Activated naive CD8-positive, alpha-beta T cell treated with anti-CD3 and anti-CD28 coated beads, Interleukin-2, amount 10 ng/mL, durations not matched to agents 7 days and 5 days (primary cell): ENCODE data around the gene PAX1. TPM values are rescaled to one million over a fixed set of nuclear protein-coding genes. Genes with fewer than 3 reads are reported as not detected.

Source experiments
- ATAC-seq: fragments of 150-1000 bp; cut with Tn5 transposase; one replicate; pipeline ENCODE4 v1.10.0; 2021; ENCODE audit warnings: low read depth, moderate library complexity
- POLR2A ChIA-PET: fragments of 350-600 bp; sonication (Branson Sonifier 250); formaldehyde crosslinking; loops from one replicate; lab custom pipeline; 2021; ENCODE audit warnings: antibody characterized with exemption; lab: Charles Lee
- DNase-seq: peaks from one replicate; pipeline ENCODE4 v3.0.0; 2021
- H3K27ac Mint-ChIP-seq: one replicate; pipeline ENCODE4 v1.8.0; 2022; ENCODE audit warnings: mild to moderate bottlenecking, mixed read lengths
- H3K27me3 Mint-ChIP-seq: one replicate; pipeline ENCODE4 v1.8.0; 2022; ENCODE audit warnings: mild to moderate bottlenecking, moderate library complexity, mixed read lengths
- H3K36me3 Mint-ChIP-seq: one replicate; pipeline ENCODE4 v1.8.0; 2021; ENCODE audit warnings: mild to moderate bottlenecking, mixed read lengths
- H3K4me1 Mint-ChIP-seq: one replicate; pipeline ENCODE4 v1.8.0; 2021; ENCODE audit warnings: mixed read lengths
- H3K4me3 Mint-ChIP-seq: one replicate; pipeline ENCODE4 v1.8.0; 2022; ENCODE audit warnings: mild to moderate bottlenecking, moderate library complexity, mixed read lengths
- H3K9me3 Mint-ChIP-seq: one replicate; pipeline ENCODE4 v1.8.0; 2021; ENCODE audit warnings: mixed read lengths
- total RNA-seq, 2 experiments: library from RNA; stranded (reverse); gene quantifications; one replicate each; pipeline ENCODE4 v1.2.3, GENCODE V29; 2021

PAX1 gene
- total RNA-seq: not detected

DNA sequence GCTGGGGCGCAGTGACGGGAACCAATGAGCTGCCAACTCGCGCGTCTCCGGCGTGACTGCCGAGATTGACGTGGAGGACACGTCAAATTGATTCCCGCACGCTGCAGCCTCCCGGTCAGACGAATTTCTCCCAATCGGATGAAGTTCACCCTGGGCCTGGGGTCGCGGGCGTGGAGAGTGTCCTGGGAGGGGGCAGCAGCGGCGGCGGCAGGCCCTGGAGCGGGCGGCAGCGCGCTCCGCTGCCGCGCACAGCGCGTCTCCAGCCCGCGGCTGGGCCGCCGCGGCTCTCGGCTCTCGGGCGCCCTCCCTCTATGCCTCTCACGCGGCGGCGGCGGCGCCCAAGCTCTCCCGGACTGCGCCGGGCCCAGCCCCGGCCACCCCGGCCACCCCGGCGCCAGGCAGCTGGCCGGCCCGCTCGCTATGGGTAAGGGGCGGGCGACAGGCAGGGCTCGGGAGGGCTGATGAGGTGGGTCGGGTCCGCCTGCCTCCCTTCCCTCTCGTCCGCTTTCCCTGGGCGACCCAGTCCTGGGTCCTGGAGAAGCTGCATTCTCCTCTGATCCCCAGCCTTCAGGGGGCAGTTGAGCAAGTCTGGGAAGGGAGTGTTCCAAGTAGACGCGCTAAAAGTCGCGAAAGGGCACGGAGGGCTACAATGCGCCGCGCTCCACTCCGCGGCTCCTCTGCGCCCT is at the start of gene PAX1:
PAX1 (plus strand) TSS at position 90 of the 686 bp plus-strand sequence; CDS start at position 139, 49 bp downstream.
- H3K9me3 Mint-ChIP-seq: peaks cover 1% of the 10 kb centered on the region
- H3K36me3 Mint-ChIP-seq: peaks cover 1% of the 10 kb centered on the region
- ATAC-seq (no peak), DNase-seq (no peak)
- H3K27me3 Mint-ChIP-seq: peaks cover 83% of the 10 kb centered on the region
- peak within 1 kb of the TSS; percentile 63 for H3K27ac Mint-ChIP-seq
- POLR2A ChIA-PET: no interaction called here
- H3K4me1 Mint-ChIP-seq: peaks cover 5% of the 10 kb centered on the region
- H3K4me3 Mint-ChIP-seq: peak within 1 kb of the TSS; percentile 14

DNA sequence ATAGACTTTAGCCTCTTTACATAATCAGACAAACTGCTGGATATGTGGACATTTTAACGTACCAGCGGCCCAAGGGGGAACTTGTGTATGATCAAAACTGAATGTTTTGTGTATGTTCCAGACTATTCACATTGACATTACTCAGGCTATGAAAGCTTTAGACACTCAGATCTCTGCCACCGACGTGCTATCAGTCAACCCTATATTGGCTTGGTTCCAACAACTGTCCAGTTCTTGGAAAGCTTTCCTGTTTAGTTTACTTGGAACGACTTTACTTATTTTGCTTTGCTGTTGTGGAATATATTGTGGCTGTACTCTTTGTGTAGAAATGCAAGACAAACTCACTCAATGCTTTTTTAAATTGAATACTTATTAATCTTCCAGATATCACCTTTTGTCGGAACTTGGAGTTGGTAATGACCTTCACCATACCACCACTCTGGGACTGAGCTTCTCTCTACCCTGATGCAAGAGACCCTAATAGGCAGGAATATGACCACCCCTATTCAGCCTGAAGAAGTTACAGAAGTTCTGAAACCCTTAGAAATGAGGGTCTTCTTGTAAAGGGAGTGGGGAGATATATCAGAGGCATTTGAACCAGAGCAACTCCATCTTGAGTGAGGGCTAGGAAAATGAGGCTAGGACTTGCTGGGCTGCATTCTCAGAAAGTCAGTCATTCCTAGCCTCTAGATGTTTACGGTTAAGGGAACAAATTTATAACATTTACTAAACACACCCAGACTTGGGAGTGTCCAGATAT is 49.0 kb upstream of the PAX1 start:
- Mint-ChIP-seq H3K27ac (no peak overlapping the region), H3K4me3 (no peak overlapping the region), H3K27me3 (peaks cover 6% of the 10 kb centered on the region), H3K9me3 (no peaks in the 10 kb centered on the region), H3K36me3 (no peaks in the 10 kb centered on the region), H3K4me1 (no peaks in the 10 kb centered on the region)
- POLR2A ChIA-PET: no interaction called here
- DNase-seq (no peak), ATAC-seq (no peak)

DNA sequence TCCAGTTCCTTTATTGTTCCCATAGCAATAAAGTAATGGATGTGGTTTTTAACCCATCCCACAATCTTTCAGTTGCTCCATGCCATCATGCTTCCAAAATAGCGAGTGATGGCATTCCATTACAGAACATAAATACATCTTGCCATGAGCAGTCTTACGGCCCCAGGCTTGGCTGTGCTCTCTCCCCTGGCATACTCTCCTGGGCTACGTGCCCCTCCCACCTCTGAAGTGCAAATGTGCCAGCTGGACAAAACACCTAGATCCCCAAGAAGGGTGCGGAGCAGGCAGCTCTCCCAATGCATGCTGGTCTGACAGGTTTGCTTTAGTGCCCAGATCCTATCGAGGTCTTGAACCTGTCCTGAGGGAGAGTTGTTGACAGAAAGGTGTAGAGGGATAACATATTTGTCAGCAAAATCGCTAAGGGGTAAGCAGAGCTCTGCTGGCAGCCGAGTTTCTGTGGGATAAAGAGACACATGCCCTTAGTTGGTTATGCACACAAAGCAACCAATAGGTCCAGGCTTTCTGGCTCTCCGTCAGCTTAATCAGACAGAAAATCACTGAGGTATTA is 43.9 kb upstream of the PAX1 start:
- H3K27ac Mint-ChIP-seq: no peak overlapping the region
- peaks cover 4% of the 10 kb centered on the region for H3K27me3 Mint-ChIP-seq
- no peak for ATAC-seq
- no peak for DNase-seq
- H3K36me3 Mint-ChIP-seq: no peaks in the 10 kb centered on the region
- H3K4me1 Mint-ChIP-seq: no peaks in the 10 kb centered on the region
- no peak overlapping the region for H3K4me3 Mint-ChIP-seq
- no peaks in the 10 kb centered on the region for H3K9me3 Mint-ChIP-seq
- POLR2A ChIA-PET: no interaction called here

DNA sequence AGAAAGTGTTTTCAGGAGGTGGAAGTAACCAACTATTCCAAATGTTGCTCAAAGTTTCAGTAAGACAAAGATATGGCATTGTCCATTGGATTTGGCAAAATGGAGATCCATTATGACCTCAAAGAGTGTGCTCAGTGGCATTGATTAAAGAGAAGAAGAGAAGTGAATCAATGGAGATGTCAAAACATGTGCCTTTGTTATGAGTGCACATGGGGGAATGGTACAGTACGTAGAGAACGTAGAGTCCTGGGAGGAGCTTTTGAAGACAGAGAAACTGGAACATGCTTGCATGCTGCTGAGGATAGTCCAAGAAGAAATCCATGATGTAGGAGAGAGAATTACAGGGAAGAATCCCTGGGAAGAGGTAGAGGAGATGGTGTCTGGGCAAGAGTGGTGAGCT is 42.0 kb upstream of the PAX1 start:
- Mint-ChIP-seq H3K4me3 (no peak overlapping the region), H3K36me3 (no peaks in the 10 kb centered on the region), H3K27me3 (no peaks in the 10 kb centered on the region), H3K27ac (no peak overlapping the region), H3K4me1 (no peaks in the 10 kb centered on the region), H3K9me3 (no peaks in the 10 kb centered on the region)
- POLR2A ChIA-PET: no interaction called here
- DNase-seq (no peak), ATAC-seq (no peak)

DNA sequence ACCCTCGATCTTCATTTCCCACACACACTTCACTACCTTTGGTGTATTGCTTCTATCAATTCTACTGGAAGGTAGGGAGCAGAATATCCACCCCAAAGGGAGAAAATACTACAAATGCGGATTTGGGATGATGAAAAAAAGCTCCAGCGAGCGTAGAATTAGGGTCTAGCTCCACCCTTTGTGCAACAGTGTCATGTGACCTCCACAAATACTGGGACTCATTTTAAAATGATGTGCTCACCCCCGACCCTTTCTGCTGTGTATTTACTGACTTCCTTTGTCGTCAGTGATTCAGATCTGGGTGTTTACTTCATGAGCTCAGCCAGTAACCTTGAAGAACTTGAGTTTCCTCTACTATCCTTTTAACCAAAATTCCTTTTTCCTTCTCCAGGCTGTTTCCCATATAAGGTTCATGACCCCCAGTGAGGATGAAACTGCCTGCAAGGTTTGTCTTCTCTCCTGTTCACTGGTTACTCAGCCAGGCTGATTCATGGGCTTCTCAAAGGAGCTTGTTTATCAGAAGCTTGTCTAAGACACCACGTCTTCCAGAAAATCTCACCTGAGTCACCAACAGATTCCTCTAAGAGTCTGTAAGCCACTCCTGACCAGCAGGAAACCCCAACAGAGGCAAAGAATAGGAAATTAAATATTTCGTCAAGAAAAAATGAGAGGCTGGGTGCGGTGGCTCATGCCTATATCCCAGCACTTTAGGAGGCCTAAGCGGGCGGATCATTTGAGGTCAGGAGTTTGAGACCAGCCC is 39.6 kb upstream of the PAX1 start:
- H3K27ac Mint-ChIP-seq: no peak overlapping the region

DNA sequence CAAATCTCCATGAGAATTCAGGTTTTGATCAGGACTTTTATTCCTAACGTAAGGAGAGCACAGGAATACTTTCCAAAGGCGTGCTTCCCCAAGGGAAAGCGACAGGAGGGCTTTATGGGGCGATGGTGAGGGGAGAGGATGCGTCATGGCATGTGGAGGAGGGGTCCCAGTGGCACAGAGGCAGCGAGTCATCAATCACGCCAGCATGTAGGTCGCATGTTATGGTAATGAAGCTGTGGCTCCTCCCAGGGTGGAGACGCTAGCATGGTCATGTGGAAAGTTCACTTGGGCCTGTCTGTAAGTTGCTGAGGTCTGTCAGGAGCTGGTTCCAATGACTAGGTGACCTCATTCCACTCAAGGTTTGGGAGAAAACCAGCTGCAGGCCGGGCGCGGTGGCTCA is 35.3 kb upstream of the PAX1 start:
- no peak for ATAC-seq
- no peak overlapping the region for H3K4me3 Mint-ChIP-seq
- no peaks in the 10 kb centered on the region for H3K9me3 Mint-ChIP-seq
- no peaks in the 10 kb centered on the region for H3K27me3 Mint-ChIP-seq
- no peaks in the 10 kb centered on the region for H3K36me3 Mint-ChIP-seq
- DNase-seq: no peak
- POLR2A ChIA-PET: no interaction called here
- H3K27ac Mint-ChIP-seq: no peak overlapping the region
- no peaks in the 10 kb centered on the region for H3K4me1 Mint-ChIP-seq

More for the DNA sequence above, 39.6 kb upstream of the PAX1 start:
- Mint-ChIP-seq H3K36me3 (no peaks in the 10 kb centered on the region), H3K27me3 (no peaks in the 10 kb centered on the region), H3K4me3 (no peak overlapping the region), H3K9me3 (no peaks in the 10 kb centered on the region), H3K4me1 (no peaks in the 10 kb centered on the region)
- POLR2A ChIA-PET: no interaction called here
- DNase-seq (no peak), ATAC-seq (no peak)

DNA sequence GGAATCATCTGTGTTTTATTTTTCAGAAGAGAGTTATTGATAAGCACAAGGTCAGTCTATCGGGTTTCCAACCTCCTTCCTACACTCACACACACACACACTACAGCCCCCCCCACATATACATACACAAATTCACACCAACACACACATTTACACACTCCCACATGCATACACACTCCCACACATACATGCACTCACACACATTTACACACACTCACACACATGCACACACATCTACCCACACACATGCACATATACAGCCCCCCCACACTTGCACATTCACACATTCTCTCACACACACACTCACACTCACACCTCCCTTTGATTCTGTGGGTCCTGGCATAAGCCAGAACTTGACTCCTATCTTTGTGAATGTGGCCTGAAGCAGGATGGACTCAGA is 34.5 kb upstream of the PAX1 start:
- ATAC-seq: no peak
- Mint-ChIP-seq H3K27ac (no peak overlapping the region), H3K36me3 (no peaks in the 10 kb centered on the region), H3K4me3 (no peak overlapping the region), H3K27me3 (no peaks in the 10 kb centered on the region), H3K4me1 (no peaks in the 10 kb centered on the region), H3K9me3 (no peaks in the 10 kb centered on the region)
- no peak for DNase-seq
- POLR2A ChIA-PET: no interaction called here

DNA sequence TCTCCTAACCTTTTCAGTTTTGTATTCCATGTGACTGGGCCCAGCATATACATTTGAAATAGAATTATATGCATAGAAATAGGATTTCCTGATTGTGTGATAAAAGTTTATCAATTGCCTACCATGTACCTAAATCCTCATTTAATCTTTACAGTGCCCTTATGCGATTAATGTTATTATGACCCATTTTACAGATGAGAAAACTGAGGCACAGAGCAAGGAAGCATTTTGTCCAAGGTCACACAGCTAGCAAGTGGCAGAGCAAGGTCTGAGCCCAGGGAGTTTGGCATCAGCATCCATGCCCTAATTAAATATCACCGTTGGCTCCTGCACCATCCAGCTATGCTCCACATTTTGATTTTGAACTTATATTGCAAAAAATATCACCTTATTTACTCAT is 28.2 kb upstream of the PAX1 start:
- ATAC-seq: no peak
- Mint-ChIP-seq H3K4me1 (no peaks in the 10 kb centered on the region), H3K9me3 (peaks cover 2% of the 10 kb centered on the region)

DNA sequence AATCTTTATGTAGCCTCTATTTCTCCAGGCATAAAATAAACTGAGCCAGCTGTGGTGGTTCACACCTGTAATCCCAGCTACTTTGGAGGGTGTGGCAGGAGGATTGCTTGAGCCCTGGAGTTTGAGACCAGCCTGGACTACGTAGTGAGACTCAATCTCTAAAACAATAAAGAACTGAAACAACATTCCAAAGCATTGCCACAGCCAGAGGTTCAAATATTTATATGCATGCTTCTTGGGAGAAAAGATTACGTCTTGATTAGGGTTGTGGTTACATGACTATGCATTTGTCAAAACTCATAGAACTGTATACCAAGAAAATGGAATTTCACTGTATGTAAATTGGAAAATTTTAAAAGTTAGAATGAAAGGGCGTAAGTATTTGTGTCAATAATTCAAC is 27.7 kb upstream of the PAX1 start:
- Mint-ChIP-seq H3K36me3 (no peaks in the 10 kb centered on the region), H3K4me1 (no peaks in the 10 kb centered on the region), H3K9me3 (peaks cover 2% of the 10 kb centered on the region), H3K27ac (no peak overlapping the region), H3K4me3 (no peak overlapping the region), H3K27me3 (no peaks in the 10 kb centered on the region)
- ATAC-seq (no peak), DNase-seq (no peak)
- POLR2A ChIA-PET: no interaction called here

More for the DNA sequence above, 28.2 kb upstream of the PAX1 start:
- no peaks in the 10 kb centered on the region for H3K27me3 Mint-ChIP-seq
- H3K27ac Mint-ChIP-seq: no peak overlapping the region
- POLR2A ChIA-PET: no interaction called here
- H3K36me3 Mint-ChIP-seq: no peaks in the 10 kb centered on the region
- no peak overlapping the region for H3K4me3 Mint-ChIP-seq
- DNase-seq: no peak

DNA sequence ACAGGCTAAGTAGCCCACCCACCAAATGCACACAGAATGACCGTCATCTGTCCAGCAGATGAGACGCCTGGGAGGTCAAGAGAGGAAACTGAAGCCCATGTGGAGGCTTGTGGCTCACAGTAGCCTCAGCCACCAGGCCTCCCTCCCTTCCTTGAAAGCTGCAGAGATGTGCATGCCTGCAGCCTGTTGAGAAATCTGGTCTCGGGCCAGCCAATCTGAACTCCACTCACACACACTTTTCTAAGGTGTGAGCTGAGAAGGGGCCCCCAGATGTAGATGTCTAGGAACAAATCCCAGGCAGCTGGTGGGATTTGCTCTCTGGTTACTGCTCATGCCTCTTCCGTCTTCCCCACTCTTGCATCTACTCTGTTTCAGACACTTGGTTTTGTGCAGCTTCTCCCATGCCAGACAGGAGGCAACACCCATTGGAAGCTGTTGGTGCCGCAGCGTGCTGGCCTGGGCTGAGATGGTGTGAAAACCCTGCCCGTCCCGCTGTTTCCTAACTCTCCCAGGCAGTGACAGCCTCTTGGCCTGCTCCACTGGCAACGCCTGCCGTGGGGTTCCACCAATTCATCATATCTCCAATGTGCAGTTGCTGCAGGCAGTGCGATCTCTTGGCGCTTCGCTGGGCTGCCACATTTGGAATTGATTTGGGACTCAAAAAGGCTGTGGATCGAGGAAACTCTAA is 24.1 kb upstream of the PAX1 start:
- Mint-ChIP-seq H3K27ac (no peak overlapping the region), H3K9me3 (no peaks in the 10 kb centered on the region), H3K36me3 (no peaks in the 10 kb centered on the region), H3K4me3 (no peak overlapping the region), H3K4me1 (no peaks in the 10 kb centered on the region), H3K27me3 (no peaks in the 10 kb centered on the region)
- POLR2A ChIA-PET: no interaction called here
- ATAC-seq (no peak), DNase-seq (no peak)

DNA sequence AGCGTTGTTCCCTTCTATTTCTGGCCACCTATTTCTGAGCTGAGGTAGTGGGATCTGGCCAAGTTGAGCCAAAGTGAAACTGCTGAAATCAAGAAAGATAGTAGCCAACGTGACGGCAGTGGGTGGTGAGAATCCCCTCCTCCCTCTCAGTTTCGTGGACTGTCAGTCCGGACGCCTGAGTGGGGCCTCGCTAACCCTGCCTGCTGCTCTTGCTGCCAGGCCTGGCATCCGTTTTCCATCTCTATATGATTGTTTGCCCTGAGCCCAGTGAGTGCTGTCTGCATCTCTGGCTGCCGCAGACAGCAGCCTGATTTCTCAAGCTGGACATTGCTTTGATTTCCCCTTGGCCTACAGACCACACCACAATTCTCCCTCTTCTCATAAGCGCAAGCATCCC is 23.5 kb upstream of the PAX1 start:
- ATAC-seq (no peak), DNase-seq (no peak)
- no peak overlapping the region for H3K27ac Mint-ChIP-seq
- POLR2A ChIA-PET: no interaction called here
- no peaks in the 10 kb centered on the region for H3K36me3 Mint-ChIP-seq
- H3K27me3 Mint-ChIP-seq: no peaks in the 10 kb centered on the region
- H3K4me3 Mint-ChIP-seq: no peak overlapping the region
- H3K4me1 Mint-ChIP-seq: no peaks in the 10 kb centered on the region
- H3K9me3 Mint-ChIP-seq: no peaks in the 10 kb centered on the region

DNA sequence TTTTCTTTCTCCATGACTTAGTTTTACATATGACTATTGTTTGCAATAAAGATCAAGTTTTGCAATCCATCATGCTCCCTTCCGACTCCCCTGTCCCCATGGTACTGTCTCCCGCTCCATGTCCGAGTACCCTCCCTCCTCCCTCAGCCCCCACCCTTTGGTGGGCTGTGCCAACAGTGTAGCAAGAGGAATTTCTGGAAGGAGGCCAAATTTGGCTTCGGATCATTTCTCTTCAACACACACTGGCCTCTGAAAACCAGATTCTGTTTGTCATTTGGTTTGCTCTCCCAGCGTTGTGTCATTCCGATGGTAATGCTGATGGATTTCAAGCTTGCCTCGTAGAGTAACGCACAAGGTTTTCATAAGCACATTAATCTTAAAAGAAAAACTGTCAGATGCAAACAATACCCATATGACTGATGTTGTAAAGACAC is 22.9 kb upstream of the PAX1 start:
- no peak for DNase-seq
- no peak overlapping the region for H3K4me3 Mint-ChIP-seq
- H3K27ac Mint-ChIP-seq: no peak overlapping the region
- H3K27me3 Mint-ChIP-seq: no peaks in the 10 kb centered on the region
- no peaks in the 10 kb centered on the region for H3K4me1 Mint-ChIP-seq
- ATAC-seq: no peak
- no peaks in the 10 kb centered on the region for H3K9me3 Mint-ChIP-seq
- no peaks in the 10 kb centered on the region for H3K36me3 Mint-ChIP-seq
- POLR2A ChIA-PET: no interaction called here

DNA sequence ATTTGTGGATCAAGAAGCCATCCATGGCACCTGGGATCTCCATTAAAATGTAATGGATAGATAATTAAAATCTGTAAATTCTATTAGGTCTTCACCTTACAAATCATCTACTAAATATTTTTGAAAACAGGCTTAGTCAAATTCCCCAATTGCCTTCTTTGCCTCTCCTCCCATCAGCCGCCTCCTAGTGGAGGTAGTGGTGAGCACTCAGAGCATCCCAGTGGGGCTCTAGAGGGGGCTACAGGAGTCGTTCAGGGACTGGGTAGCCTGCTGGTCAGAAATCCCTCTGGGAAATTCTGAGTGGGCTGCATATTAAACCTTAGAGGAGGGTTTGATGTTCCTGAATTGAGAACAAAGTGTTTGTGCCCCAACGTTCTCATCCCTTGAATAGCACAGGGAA is 20.8 kb upstream of the PAX1 start:
- Mint-ChIP-seq H3K27me3 (peaks cover 6% of the 10 kb centered on the region), H3K4me1 (no peaks in the 10 kb centered on the region), H3K9me3 (no peaks in the 10 kb centered on the region), H3K27ac (no peak overlapping the region), H3K36me3 (no peaks in the 10 kb centered on the region), H3K4me3 (no peak overlapping the region)
- POLR2A ChIA-PET: no interaction called here
- ATAC-seq (no peak), DNase-seq (no peak)
